Peyer's patch (tissue), 4 donors: ENCODE data around the gene SMS.

ENCODE experiments used
- CTCF ChIP-seq, 6 experiments: fragments of 450-650 bp in 4 of 6; fragments of 200-600 bp in 2 of 6; sonication (generic) in 1 of 6; IDR thresholded peaks; one replicate each; pipeline ENCODE4 v1.5.1; 2017 to 2019; ENCODE audit warnings: antibody characterized with exemption in 6 of 6, mild to moderate bottlenecking in 3 of 6, moderate library complexity in 1 of 6
- POLR2A ChIP-seq, 2 donors: fragments of 450-650 bp; IDR thresholded peaks; one replicate each; pipeline ENCODE4 v1.5.1; 2017; ENCODE audit warnings: antibody characterized with exemption in 2 of 2, mild to moderate bottlenecking in 2 of 2, moderate library complexity in 2 of 2

GRCh38 chrX:22012051-22012450 is 71.5 kb downstream of the SMS start:
- no peak for TF ChIP-seq CTCF (IDR thresholded peaks at IDR 0.05)
- TF ChIP-seq POLR2A (IDR thresholded peaks at IDR 0.05) = no peak
